GM10248 (cell line): ENCODE results near the gene HACD2.
"Not testable (repeated sequence)": the region's sequence is repeated elsewhere in the genome, so short reads cannot be mapped to it uniquely, and the experiment has no call there.

Experiments
- CTCF ChIA-PET: fragments of 300-600 bp; sonication (Branson Sonifier 250); formaldehyde crosslinking; extraction: SDS; loops from one replicate; lab custom pipeline; 2021; ENCODE audit warnings: antibody characterized with exemption; lab: Yijun Ruan, JAX
- POLR2A ChIA-PET: fragments of 350-650 bp; sonication (Branson Sonifier 250); formaldehyde crosslinking; extraction: SDS; loops from one replicate; lab custom pipeline; 2020; ENCODE audit warnings: antibody characterized with exemption; lab: Yijun Ruan, JAX
- DNase-seq: peaks from one replicate; pipeline ENCODE4 v3.0.0; 2012; ENCODE audit errors: extremely low spot score
- TF ChIP-seq, protein P1 (sequence below): IDR thresholded peaks from 2 replicates; pipeline ENCODE4 v1.5.1; 2012; ENCODE audit warnings: mild to moderate bottlenecking, low read depth; ENCODE audit errors: extremely low read depth, missing control alignments, control extremely low read depth

Gene HACD2

DNA sequence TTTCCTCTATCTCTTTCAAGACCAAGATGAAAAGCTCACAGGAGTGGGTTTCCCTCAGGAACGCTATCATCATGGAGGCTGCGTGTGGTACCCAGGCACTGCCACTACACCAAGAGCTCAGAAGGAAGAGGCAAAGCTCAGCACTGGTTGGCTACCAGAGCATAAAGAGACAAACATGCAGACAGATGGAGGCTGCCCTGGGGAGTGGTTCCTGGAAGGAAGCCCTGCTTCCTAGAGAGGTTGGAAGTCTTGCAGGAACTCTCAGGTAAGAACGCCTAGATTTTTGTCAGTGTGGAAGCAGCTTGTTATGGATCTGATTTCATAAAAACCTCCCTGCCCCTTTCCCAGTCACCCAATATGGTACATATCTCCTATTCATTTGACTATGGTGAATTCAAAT, 86.1 kb downstream of the HACD2 start:
- TF ChIP-seq, protein P1, sequence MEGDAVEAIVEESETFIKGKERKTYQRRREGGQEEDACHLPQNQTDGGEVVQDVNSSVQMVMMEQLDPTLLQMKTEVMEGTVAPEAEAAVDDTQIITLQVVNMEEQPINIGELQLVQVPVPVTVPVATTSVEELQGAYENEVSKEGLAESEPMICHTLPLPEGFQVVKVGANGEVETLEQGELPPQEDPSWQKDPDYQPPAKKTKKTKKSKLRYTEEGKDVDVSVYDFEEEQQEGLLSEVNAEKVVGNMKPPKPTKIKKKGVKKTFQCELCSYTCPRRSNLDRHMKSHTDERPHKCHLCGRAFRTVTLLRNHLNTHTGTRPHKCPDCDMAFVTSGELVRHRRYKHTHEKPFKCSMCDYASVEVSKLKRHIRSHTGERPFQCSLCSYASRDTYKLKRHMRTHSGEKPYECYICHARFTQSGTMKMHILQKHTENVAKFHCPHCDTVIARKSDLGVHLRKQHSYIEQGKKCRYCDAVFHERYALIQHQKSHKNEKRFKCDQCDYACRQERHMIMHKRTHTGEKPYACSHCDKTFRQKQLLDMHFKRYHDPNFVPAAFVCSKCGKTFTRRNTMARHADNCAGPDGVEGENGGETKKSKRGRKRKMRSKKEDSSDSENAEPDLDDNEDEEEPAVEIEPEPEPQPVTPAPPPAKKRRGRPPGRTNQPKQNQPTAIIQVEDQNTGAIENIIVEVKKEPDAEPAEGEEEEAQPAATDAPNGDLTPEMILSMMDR = no peak
- CTCF ChIA-PET = interaction anchor here (1.3 to 1.5 kb wide), 3 partner anchors 9 to 15 kb away, joined by 3 to 9 read pairs (median 3); no protein-coding TSS in a partner anchor
- DNase-seq = no peak
- POLR2A ChIA-PET = no interaction called here

DNA sequence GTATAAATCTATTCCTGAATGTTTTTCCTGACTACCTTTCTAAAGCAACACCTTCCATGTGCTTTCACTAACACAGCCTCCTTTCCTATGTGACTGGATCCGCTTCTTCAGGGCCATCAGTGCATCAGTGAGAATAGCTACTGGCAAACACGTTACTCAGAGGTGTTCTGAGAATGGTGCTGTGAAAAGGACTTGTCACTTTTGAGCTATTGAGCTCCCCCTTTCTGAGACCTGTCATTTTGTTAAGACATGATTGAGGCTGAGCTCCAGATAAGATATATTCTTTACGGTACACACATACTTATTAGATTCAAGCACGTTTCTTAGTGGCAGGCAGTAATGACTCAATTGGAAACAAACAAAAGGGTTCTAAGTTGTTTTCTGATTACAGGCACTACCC, 90.9 kb downstream of the HACD2 start:
- POLR2A ChIA-PET = interaction anchor here (0.6 kb wide), 1 partner anchor 161 kb away, joined by 3 read pairs; no protein-coding TSS in a partner anchor
- DNase-seq = no peak
- TF ChIP-seq, protein P1 = no peak
- CTCF ChIA-PET = interaction anchor here (0.9 to 1.3 kb wide), 4 partner anchors 10 to 167 kb away, joined by 3 to 4 read pairs (median 3); no protein-coding TSS in a partner anchor

DNA sequence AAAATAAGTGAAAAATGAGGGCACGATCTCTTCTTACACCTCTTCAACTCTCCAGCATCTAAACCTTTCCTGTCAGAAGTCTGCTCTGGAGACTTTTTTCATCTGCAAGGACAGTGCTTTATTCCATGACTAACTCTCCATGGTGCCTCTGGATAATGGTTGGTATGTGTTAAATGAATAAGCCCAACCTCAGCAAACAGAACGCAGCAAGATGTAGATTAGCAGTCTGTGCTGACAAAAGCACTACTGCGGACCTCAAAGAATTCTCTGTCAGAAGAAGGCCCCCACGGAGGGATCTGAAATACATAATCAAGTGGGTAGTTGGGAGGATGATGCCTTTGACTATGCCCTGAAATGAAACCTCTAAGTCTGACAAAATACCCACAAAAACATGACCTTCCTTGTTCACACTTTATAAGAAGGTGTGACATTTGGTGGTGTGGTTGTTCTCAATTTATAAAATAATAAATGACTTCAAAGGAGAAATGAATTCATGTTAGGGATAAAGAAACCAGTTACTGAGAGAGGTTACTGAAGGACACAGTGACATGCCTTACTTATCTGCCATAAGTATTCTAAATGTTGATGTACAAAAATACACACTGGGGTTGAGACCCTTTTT, 92.8 kb downstream of the HACD2 start:
- CTCF ChIA-PET = no interaction called here
- TF ChIP-seq, protein P1 = no peak
- DNase-seq = no peak
- POLR2A ChIA-PET = no interaction called here

DNA sequence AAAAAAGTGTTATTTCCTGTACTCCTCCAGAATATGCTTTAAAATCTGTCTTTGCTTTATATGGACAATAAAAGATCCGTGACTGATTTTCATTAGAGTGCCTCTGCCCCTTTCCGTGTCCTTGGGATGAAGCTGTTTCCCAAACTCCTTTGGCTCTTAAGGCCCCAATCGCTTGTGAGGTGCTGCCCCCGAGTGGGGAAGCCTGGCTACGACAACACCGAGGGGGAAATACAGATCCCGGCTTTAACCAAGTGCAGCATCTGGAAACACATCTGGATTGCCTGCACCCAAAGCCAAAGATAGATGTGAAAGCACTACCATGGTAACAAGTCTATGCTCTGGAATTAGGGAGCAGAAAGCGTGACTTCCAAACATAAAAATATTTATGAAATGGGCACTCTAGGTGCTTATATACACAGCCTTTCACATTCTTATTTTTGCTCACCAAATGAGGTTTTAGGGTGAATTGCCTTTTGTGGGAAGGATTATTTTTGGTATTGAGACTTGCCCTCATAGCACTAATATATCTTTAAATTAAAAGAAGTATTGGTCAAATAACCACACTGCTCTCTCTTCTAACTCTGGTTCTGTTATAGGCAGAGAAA, 95.4 kb downstream of the HACD2 start:
- peak; percentile 62 for DNase-seq
- TF ChIP-seq, protein P1 = peak; percentile 90
- POLR2A ChIA-PET = no interaction called here
- CTCF ChIA-PET = interaction anchor here (0.7 to 3.1 kb wide), 23 partner anchors 9 to 1942 kb away, joined by 3 to 37 read pairs (median 3); partner anchors contain the start of gene ADCY5

DNA sequence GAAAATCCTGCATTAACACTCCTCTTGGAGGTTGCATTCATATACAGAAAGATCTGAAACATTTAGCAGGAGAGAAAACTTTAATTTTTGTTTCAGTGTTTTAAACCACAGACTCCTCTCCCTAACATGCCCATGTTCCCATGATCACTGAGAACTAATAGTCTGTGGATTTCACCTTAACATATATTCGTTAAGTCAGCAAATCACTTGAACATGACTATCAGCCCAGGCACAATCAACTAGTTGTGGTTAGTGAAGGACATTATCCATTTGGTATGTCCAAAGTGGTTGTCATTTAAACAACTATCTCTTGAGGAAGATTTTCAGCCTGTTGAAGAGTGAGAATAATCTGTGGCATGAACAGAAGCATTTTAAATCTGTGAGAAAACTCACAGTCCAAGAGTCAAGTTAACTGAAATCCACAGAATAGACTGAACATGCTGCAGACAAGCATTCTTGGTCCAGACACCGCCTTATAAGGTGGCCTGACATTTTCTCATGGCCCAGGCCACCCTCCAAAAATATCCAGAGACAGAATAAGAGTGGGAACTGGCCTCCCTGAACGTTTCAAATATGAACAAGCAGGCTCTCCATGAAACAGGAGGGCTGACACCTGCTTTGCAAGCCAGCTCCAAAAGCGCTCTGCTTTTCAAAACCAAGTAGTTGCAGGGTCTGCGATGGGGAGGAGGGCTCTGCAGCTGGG, 96.1 kb downstream of the HACD2 start:
- ChIA-PET POLR2A (no interaction called here), CTCF (interaction anchor here (0.7 to 3.1 kb wide), 18 partner anchors 12 to 1941 kb away, joined by 3 to 37 read pairs (median 4); partner anchors contain the start of gene ADCY5)
- TF ChIP-seq, protein P1 = no peak
- DNase-seq = no peak

DNA sequence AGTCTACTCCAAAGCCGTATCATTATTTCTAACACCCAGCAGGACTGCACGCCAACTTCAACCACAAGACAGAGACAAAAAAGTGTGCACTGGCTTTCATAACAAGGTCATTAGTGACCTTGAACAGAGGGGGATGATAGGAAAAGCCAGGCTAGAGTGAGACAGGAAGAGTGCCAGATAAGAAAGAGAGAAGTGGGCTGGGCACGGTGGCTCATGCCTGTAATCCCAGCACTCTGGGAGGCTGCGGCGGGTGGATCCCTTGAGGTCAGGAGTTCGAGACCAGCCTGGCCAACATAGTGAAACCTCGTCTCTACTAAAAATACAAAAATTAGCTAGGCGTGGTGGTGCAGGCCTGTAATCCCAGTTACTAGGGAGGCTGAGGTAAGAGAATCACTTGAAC, 97.8 kb downstream of the HACD2 start:
- DNase-seq, CTCF ChIA-PET, POLR2A ChIA-PET: not testable (repeated sequence)
